HEK293T (cell line): ENCODE measurements around the gene AEBP1.

Experiments used
- FOXA1 ChIP-seq: fragments of 450-650 bp; IDR thresholded peaks from 2 replicates; pipeline ENCODE4 v1.6.1; 2016; ENCODE audit warnings: mild to moderate bottlenecking
- FOXM1 ChIP-seq: fragments of 450-650 bp; IDR thresholded peaks from 2 replicates; pipeline ENCODE4 v1.6.1; 2017; ENCODE audit warnings: mild to moderate bottlenecking, borderline replicate concordance
- L3MBTL2 ChIP-seq: fragments of 450-650 bp; conservative IDR thresholded peaks from 2 replicates; pipeline ENCODE4 v1.6.1; 2016; ENCODE audit warnings: mild to moderate bottlenecking
- SP1 ChIP-seq: fragments of 450-650 bp; IDR thresholded peaks from 2 replicates; pipeline ENCODE4 v1.6.1; 2017
- TARDBP ChIP-seq: fragments of 450-650 bp; IDR thresholded peaks from 2 replicates; pipeline ENCODE4 v1.6.1; 2016

DNA sequence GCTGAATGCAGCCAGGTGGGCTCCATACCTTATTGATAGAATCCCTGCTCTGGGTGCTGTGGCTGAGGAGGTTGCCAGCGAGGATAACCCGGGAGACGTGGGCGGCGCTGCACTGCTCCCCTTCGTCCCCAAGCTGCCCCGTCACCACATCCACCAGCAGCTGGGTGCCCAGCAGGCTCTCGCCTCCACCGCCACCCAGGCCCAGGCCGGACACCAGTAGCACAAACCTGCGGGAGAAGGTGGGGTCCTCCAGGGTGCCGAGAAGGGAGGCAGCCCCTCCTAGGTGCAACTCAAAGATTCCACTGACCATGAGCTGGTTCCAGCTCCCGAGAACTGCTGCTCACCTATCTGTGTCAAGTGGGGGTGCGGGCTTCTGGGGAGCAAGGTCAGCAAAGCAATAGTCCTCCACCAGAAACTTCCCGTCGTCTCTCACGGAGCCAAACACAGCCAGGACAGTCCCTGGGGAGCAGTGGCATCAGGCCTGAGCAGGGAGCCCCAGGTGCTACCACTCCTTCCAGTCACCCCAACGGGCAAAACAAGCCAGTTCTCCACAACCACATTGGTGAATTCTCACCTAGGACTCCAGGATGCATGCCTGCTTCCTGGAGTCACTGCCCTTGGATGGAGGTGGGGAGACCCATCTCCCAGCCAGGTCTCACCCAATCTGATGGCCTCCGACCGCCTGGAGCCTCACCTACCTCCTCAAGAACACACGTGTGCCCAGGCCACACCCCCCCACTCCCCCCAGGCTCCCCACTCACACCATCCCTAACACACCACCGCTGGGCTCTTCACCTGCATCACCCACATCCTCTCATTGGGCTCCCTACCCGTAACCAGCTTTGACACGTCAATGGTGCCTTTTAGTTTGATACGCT, 12.9 kb downstream of the AEBP1 start:
- TF ChIP-seq SP1: no peak
- TF ChIP-seq TARDBP: no peak
- TF ChIP-seq L3MBTL2: no peak
- no peak for TF ChIP-seq FOXA1
- no peak for TF ChIP-seq FOXM1
